HG03175 (cell line): ENCODE data around the gene CRYGA.
"Not testable (repeated sequence)": the region's sequence is repeated elsewhere in the genome, so short reads cannot be mapped to it uniquely, and the experiment has no call there.

Source experiments
- ATAC-seq: cut with Tn5 transposase; IDR thresholded peaks from one replicate; pipeline ENCODE4 v1.9.1; 2021; ENCODE audit warnings: mild to moderate bottlenecking, moderate library complexity; ENCODE audit not compliant: unreplicated experiment

Gene CRYGA

GRCh38 chr2:208128136-208128535 lies 35.3 kb downstream of the CRYGA start:
- ATAC-seq: no peak

- ATAC-seq: no peak
These were observed 36.3 kb downstream of the CRYGA start for GRCh38 chr2:208127090-208127489.

GRCh38 chr2:208125251-208125650 lies 38.1 kb downstream of the CRYGA start:
- ATAC-seq: no peak

GRCh38 chr2:208124013-208124715 lies 39.2 kb downstream of the CRYGA start, which contains the start of gene CRYGD:
Gene CRYGD (minus strand): TSS chr2:208124524. CDS start chr2:208124473, 51 bp downstream.
- not testable (repeated sequence) for ATAC-seq

GRCh38 chr2:208122248-208122647 lies 41.1 kb downstream of the CRYGA start:
- ATAC-seq: no peak

GRCh38 chr2:208118918-208119317 lies 44.5 kb downstream of the CRYGA start:
- no peak for ATAC-seq

- not testable (repeated sequence) for ATAC-seq
These were observed 46.0 kb downstream of the CRYGA start for GRCh38 chr2:208117390-208117789.

GRCh38 chr2:208112969-208113368 lies 50.4 kb downstream of the CRYGA start:
- no peak for ATAC-seq

- ATAC-seq: not testable (repeated sequence)
These were observed 51.1 kb downstream of the CRYGA start for GRCh38 chr2:208112273-208112745.
